Measurements from ENCODE around the gene ATP5MC2. TPM values are rescaled to one million over a fixed set of nuclear protein-coding genes. Genes with fewer than 3 reads are reported as not detected.

ATP5MC2 gene
- total RNA-seq = 100 to 1,000 TPM; 107 to 132 TPM

DNA sequence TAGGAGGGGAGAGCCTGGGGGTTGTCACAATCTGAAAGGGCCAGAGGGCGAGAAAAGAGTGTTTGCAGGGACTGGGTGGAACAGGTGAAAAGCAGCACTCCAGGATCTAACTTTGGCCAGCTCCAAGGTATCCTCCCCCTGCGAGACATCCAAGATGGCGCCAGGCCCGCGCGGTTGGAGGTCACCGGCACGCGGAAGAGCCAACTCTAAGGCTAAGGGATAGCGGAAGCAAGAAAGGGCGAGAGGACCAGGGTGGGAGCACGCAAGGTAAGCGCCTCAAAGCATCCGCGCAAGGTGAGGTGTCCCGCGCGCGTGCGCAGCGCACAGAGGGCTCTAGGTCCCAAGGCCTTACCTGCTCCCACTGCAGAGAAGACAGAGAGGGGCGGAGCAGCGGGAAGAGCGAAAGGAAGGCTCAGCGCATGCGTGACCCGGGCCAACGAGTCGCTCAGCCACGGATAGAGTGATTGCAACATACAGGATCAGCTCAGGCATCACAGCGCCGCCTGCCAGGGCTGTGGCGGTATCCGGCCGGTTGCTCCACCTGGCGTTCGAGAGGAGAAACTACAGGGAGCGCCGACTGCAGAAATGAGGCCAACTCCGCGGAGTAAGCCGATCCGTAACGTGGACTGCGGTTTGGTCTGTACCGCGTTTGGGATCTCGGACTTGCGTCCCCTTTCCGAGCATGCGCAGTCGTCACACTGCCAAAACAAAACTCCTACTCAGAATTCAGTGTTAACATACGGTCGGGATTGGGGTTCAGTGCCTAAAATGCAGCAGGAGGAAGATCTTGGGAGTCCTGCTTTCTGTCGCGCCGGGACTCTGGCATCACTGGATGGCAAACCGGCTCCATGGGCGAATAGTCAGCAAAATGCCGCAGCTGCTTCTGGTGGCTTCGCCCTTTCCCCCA lies at the start of gene ATP5MC2:
TSS of gene ATP5MC2 (minus strand) at position 383 of the 907 bp plus-strand sequence. CDS start 3,469 bp downstream, outside the sequence.

DNA sequence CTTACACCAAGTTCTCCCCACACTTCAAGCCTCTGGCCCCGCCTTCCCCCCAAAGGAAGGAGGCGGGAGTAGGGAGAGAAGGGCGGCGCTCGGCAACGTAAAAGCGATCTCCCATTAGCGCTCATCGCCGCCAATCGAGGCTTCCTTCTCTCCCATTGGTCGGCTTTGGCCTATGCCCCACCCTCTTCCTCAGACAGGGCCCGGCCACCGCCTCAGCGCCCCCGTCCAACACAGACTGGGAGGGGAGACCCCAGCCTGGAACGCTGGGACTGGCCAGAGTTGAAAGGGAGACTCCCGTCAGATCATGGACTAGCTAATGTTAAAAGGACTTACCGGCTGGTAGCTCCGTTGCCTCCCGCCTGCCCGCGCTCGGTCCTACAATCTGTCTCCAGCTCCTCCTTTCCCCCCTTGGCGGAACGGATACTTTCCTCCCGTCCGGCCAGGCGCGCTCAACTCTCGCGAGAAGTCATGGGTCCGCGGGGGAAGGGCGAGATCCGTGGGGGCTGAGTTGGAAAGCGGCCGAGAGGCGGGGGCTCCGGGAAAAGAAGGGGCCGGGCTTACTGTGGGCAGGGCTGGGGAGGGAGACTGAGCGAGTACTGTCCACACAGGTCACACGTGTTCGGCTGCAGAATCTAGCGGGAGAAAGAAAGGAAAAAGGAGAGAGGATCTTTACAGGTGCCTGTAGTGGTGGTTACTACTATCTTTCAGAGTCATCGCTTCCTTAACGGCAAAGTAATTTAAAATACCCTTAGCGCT lies 49.8 kb downstream of the ATP5MC2 start, which contains the start of gene ATF7:
TSS of gene ATF7 (minus strand) at position 437 of the 756 bp plus-strand sequence. CDS start 25,382 bp downstream, outside the sequence.

Other genes with a start within 250 kb of the ATP5MC2 start
- 10 to 100 TPM; 65.7 to 88.9 TPM for gene PRR13, start 234.3 kb downstream of the ATP5MC2 start, total RNA-seq
- gene PCBP2, start 224.0 kb downstream of the ATP5MC2 start, total RNA-seq = 100 to 1,000 TPM; 144 to 235 TPM
- gene MAP3K12, start 176.6 kb downstream of the ATP5MC2 start, total RNA-seq = 10 to 100 TPM; 42.0 to 45.0 TPM
- gene TARBP2, start 174.8 kb downstream of the ATP5MC2 start, total RNA-seq = 10 to 100 TPM; 56.8 to 79.3 TPM
- gene NPFF, start 168.6 kb downstream of the ATP5MC2 start, total RNA-seq = not detected
- 10 to 100 TPM in 1 of 2 donors, 1 to 10 TPM in 1; 9.3 to 11.7 TPM for gene ATF7, start 49.7 kb downstream of the ATP5MC2 start, total RNA-seq
- gene CALCOCO1, start 51.4 kb upstream of the ATP5MC2 start, total RNA-seq = 10 to 100 TPM; 29.3 to 49.6 TPM
- gene CISTR, start 75.9 kb upstream of the ATP5MC2 start, total RNA-seq = not detected